CD14-positive monocyte (primary cell): Measurements from ENCODE around the gene CANT1. TPM values are rescaled to one million over a fixed set of nuclear protein-coding genes. Genes with fewer than 3 reads are reported as not detected.

ENCODE experiments used
- DNase-seq, 3 donors: peaks; one replicate each; pipeline ENCODE4 v3.0.0-alpha.2; 2011 to 2022
- H2AFZ ChIP-seq: 2 replicates; pipeline ENCODE4 v1.6.0; 2012; ENCODE audit warnings: mild to moderate bottlenecking, low read depth, low read length, inconsistent platforms; ENCODE audit not compliant: insufficient read depth, poor library complexity, severe bottlenecking
- H3K27ac ChIP-seq, 2 donors: 1 replicate in 1 of 2; 2 replicates in 1 of 2; pipeline ENCODE4 v1.5.1; 2012 to 2013; ENCODE audit warnings: low read length in 2 of 2, control low read depth in 1 of 2, inconsistent platforms in 1 of 2, low read depth in 1 of 2, mild to moderate bottlenecking in 1 of 2
- H3K27me3 ChIP-seq, 2 donors: one replicate each; pipeline versions ENCODE4 v1.6.0 to v1.6.1; 2011 to 2013; ENCODE audit warnings: low read length in 2 of 2; ENCODE audit not compliant: control insufficient read depth in 2 of 2, insufficient read depth in 2 of 2
- H3K36me3 ChIP-seq, 2 donors: replicated peaks in 1 of 2; 1 replicate in 1 of 2; 2 replicates in 1 of 2; pipeline versions ENCODE4 v1.5.1 to v1.6.1; 2012 to 2013; ENCODE audit warnings: low read length in 2 of 2, control low read depth in 1 of 2, inconsistent platforms in 1 of 2, mild to moderate bottlenecking in 1 of 2; ENCODE audit not compliant: insufficient read depth in 2 of 2, control insufficient read depth in 1 of 2
- H3K4me1 ChIP-seq, 2 donors: 1 replicate in 1 of 2; 2 replicates in 1 of 2; pipeline versions ENCODE4 v1.5.1 to v1.6.1; 2012 to 2013; ENCODE audit warnings: low read length in 2 of 2, control low read depth in 1 of 2, inconsistent platforms in 1 of 2, mild to moderate bottlenecking in 1 of 2, moderate library complexity in 1 of 2; ENCODE audit not compliant: insufficient read depth in 2 of 2, control insufficient read depth in 1 of 2
- H3K4me2 ChIP-seq: replicated peaks from 2 replicates; pipeline ENCODE3; 2012; ENCODE audit warnings: low read length, moderate library complexity, mild to moderate bottlenecking; ENCODE audit not compliant: poor library complexity, severe bottlenecking; ENCODE audit errors: extremely low read depth
- H3K4me3 ChIP-seq, 3 experiments: fragments of 200-600 bp in 1 of 3; sonication (generic) in 1 of 3; replicated peaks in 1 of 3; 1 replicate in 2 of 3; 2 replicates in 1 of 3; pipeline ENCODE4 v1.5.1; 2011 to 2013; ENCODE audit warnings: low read length in 3 of 3, mild to moderate bottlenecking in 3 of 3, control low read depth in 2 of 3, low read depth in 2 of 3, inconsistent platforms in 1 of 3, moderate library complexity in 1 of 3
- H3K79me2 ChIP-seq: 2 replicates; pipeline ENCODE4 v1.6.0; 2012; ENCODE audit warnings: mild to moderate bottlenecking, control low read depth, inconsistent platforms, low read length, moderate library complexity; ENCODE audit not compliant: insufficient read depth
- H3K9ac ChIP-seq: 2 replicates; pipeline ENCODE4 v1.6.0; 2017; ENCODE audit warnings: low read length, mild to moderate bottlenecking; ENCODE audit not compliant: insufficient read depth, poor library complexity, severe bottlenecking
- H3K9me3 ChIP-seq, 2 donors: replicated peaks in 1 of 2; 1 replicate in 1 of 2; 2 replicates in 1 of 2; pipeline versions ENCODE4 v1.5.1 to v1.6.1; 2012 to 2013; ENCODE audit warnings: low read length in 2 of 2, control low read depth in 1 of 2; ENCODE audit not compliant: control insufficient read depth in 1 of 2, insufficient read depth in 1 of 2
- H4K20me1 ChIP-seq: 2 replicates; pipeline ENCODE4 v1.6.0; 2012; ENCODE audit warnings: mild to moderate bottlenecking, low read length, control low read depth, moderate library complexity; ENCODE audit not compliant: insufficient read depth
- H3K27ac Mint-ChIP-seq, 7 donors: one replicate each; pipeline ENCODE4 v1.8.0; 2020; ENCODE audit warnings: mild to moderate bottlenecking in 7 of 7, mixed read lengths in 7 of 7, moderate library complexity in 6 of 7, inconsistent platforms in 2 of 7
- H3K27me3 Mint-ChIP-seq, 3 donors: one replicate each; pipeline ENCODE4 v1.8.0; 2021 to 2022; ENCODE audit warnings: low read depth in 3 of 3, mild to moderate bottlenecking in 3 of 3, mixed read lengths in 3 of 3, moderate library complexity in 3 of 3, inconsistent platforms in 1 of 3
- H3K36me3 Mint-ChIP-seq, 2 donors: one replicate each; pipeline ENCODE4 v1.8.0; 2020; ENCODE audit warnings: mixed read lengths in 2 of 2, inconsistent platforms in 1 of 2, mild to moderate bottlenecking in 1 of 2
- H3K4me1 Mint-ChIP-seq: one replicate; pipeline ENCODE4 v1.8.0; 2020; ENCODE audit warnings: mild to moderate bottlenecking, mixed read lengths
- H3K4me3 Mint-ChIP-seq, 2 donors: one replicate each; pipeline ENCODE4 v1.8.0; 2020; ENCODE audit warnings: mild to moderate bottlenecking in 2 of 2, mixed read lengths in 2 of 2, moderate library complexity in 1 of 2
- H3K9me3 Mint-ChIP-seq, 7 donors: one replicate each; pipeline ENCODE4 v1.8.0; 2020 to 2022; ENCODE audit warnings: mixed read lengths in 7 of 7, mild to moderate bottlenecking in 6 of 7, moderate library complexity in 6 of 7, inconsistent platforms in 2 of 7
- CTCF ChIP-seq: fragments of 200-600 bp; IDR thresholded peaks from one replicate; pipeline ENCODE4 v1.8.0; 2022; ENCODE audit warnings: antibody characterized with exemption, mild to moderate bottlenecking
- WGBS: methylation state at CpG from one replicate; pipeline ENCODE4 v1.1.5; 2013; ENCODE audit warnings: missing lambda C conversion rate; ENCODE audit not compliant: insufficient coverage; 5-methylcytosine and 5-hydroxymethylcytosine counted together
- intact Hi-C, 2 donors: fragments of 100-400 bp; cut with micrococcal nuclease; formaldehyde crosslinking; loops; one replicate each; pipeline versions ENCODE4 v1.15.0 to v1.15.1; 2023
- polyA plus RNA-seq, 3 donors: library from polyadenylated mRNA; depleted of rRNA in 1 of 3; unstranded in 2 of 3; stranded (reverse) in 1 of 3; fragments of 300-500 nt in 2 of 3; fragments of >200 nt in 1 of 3; fragmentation: Illumina TruSeq in 2 of 3; gene quantifications; 1 replicate in 2 of 3; 2 replicates in 1 of 3; pipeline ENCODE4 v1.2.3, GENCODE V29; 2012 to 2021

CANT1 gene
- polyA plus RNA-seq, 3 donors, result 10.6 to 16.6 (median 14.3) TPM

- peaks cover 0 to 2% (median 2%) of the 10 kb centered on the region in 3 donors for H3K27me3 Mint-ChIP-seq
- no peak overlapping the region for H2AFZ ChIP-seq
- no peak overlapping the region for H3K4me2 ChIP-seq
- peaks cover 11 to 12% of the 10 kb centered on the region in 2 donors for H3K4me1 ChIP-seq
- no peaks in the 10 kb centered on the region for H4K20me1 ChIP-seq
- H3K4me1 Mint-ChIP-seq, result peaks cover 16% of the 10 kb centered on the region
- intact Hi-C loops, result loop anchor here in 1 of 2 donors (10.0 kb wide), 1 partner anchor 132 kb away; the partner anchor contains the start of gene USP36
- H3K9ac ChIP-seq, result no peak overlapping the region
- no peak for TF ChIP-seq CTCF
- H3K9me3 ChIP-seq, result no peaks in the 10 kb centered on the region
- H3K27me3 ChIP-seq, result no peaks in the 10 kb centered on the region
- no peak overlapping the region for H3K4me3 ChIP-seq
- DNase-seq, result no peak
- no peak overlapping the region for H3K27ac ChIP-seq
- H3K36me3 Mint-ChIP-seq, result no peaks in the 10 kb centered on the region
- H3K9me3 Mint-ChIP-seq, result no peaks in the 10 kb centered on the region
- H3K36me3 ChIP-seq, result no peaks in the 10 kb centered on the region
- WGBS, result 89% methylated on average over 15 of the region's 20 CpGs
- H3K79me2 ChIP-seq, result no peaks in the 10 kb centered on the region
- no peak overlapping the region for H3K4me3 Mint-ChIP-seq
- no peak overlapping the region for H3K27ac Mint-ChIP-seq
These were observed 32.5 kb downstream of the CANT1 start for GRCh38 chr17:78976907-78977680.

GRCh38 chr17:78974635-78975591, 34.7 kb downstream of the CANT1 start:
- no peaks in the 10 kb centered on the region for H3K36me3 Mint-ChIP-seq
- Histone ChIP-seq H3K36me3 (no peaks in the 10 kb centered on the region), H2AFZ (no peak overlapping the region), H3K4me2 (no peak overlapping the region), H3K9me3 (no peaks in the 10 kb centered on the region), H3K79me2 (no peaks in the 10 kb centered on the region), H3K9ac (no peak overlapping the region), H3K27me3 (no peaks in the 10 kb centered on the region), H3K4me1 (peaks cover 12 to 15% of the 10 kb centered on the region in 2 donors), H3K4me3 (no peak overlapping the region), H4K20me1 (no peaks in the 10 kb centered on the region), H3K27ac (no peak overlapping the region)
- intact Hi-C loops, result loop anchor here (5.0 to 10.0 kb wide), 4 partner anchors 53 to 133 kb away; partner anchors contain the start of gene USP36 (in 2 of the 2)
- H3K4me3 Mint-ChIP-seq, result no peak overlapping the region
- peaks cover 22% of the 10 kb centered on the region for H3K4me1 Mint-ChIP-seq
- 96% methylated on average over 26 of the region's 30 CpGs for WGBS
- H3K27me3 Mint-ChIP-seq, result peaks cover 1 to 3% (median 2%) of the 10 kb centered on the region in 3 donors
- H3K27ac Mint-ChIP-seq, result no peak overlapping the region
- no peak for DNase-seq
- no peaks in the 10 kb centered on the region for H3K9me3 Mint-ChIP-seq
- TF ChIP-seq CTCF, result no peak
